Psoas muscle (tissue), 8 donors: ENCODE measurements around the gene LILRA1. TPM values are rescaled to one million over a fixed set of nuclear protein-coding genes. Genes with fewer than 3 reads are reported as not detected.
"Not testable (repeated sequence)": the region's sequence is repeated elsewhere in the genome, so short reads cannot be mapped to it uniquely, and the experiment has no call there.

Source experiments
- ATAC-seq, 4 donors: fragments of 200-7000 bp; cut with Tn5 transposase; one replicate each; pipeline ENCODE4 v1.9.1; 2020; ENCODE audit warnings: moderate library complexity in 3 of 4, mild to moderate bottlenecking in 2 of 4
- DNase-seq, 2 donors: peaks; one replicate each; pipeline ENCODE4 v3.0.0-alpha.2; 2020
- H3K27ac ChIP-seq: fragments of 200-600 bp; one replicate; pipeline ENCODE4 v1.8.0; 2022
- H3K27me3 ChIP-seq, 3 donors: fragments of 200-600 bp in 1 of 3; one replicate each; pipeline versions ENCODE4 v1.6.1 to v1.8.0; 2013 to 2022; ENCODE audit warnings: low read length in 2 of 3, mild to moderate bottlenecking in 2 of 3, moderate library complexity in 1 of 3; ENCODE audit not compliant: insufficient read depth in 3 of 3
- H3K36me3 ChIP-seq, 2 donors: fragments of 200-600 bp in 1 of 2; one replicate each; pipeline versions ENCODE4 v1.6.1 to v1.8.0; 2013 to 2022; ENCODE audit warnings: low read depth in 1 of 2, mild to moderate bottlenecking in 1 of 2, moderate library complexity in 1 of 2; ENCODE audit not compliant: insufficient read depth in 1 of 2
- H3K4me1 ChIP-seq: fragments of 200-600 bp; one replicate; pipeline ENCODE4 v1.8.0; 2022
- H3K4me3 ChIP-seq: fragments of 200-600 bp; one replicate; pipeline ENCODE4 v1.8.0; 2022; ENCODE audit warnings: mild to moderate bottlenecking
- H3K9me3 ChIP-seq: fragments of 200-600 bp; one replicate; pipeline ENCODE4 v1.8.0; 2022
- CTCF ChIP-seq: fragments of 200-600 bp; IDR thresholded peaks from one replicate; pipeline ENCODE4 v1.8.0; 2022; ENCODE audit warnings: antibody characterized with exemption
- WGBS, 3 donors: extraction: QIAGEN DNeasy Blood & Tissue Kit; methylation state at CpG; one replicate each; pipeline versions ENCODE4 v1.1.6 to v1.1.7; 2013; 5-methylcytosine and 5-hydroxymethylcytosine counted together
- intact Hi-C, 2 donors: fragments of 100-400 bp; cut with DNase I; formaldehyde crosslinking; loops; one replicate each; pipeline versions ENCODE4 v1.11.0 to v1.14.2; 2022
- polyA plus RNA-seq, 3 donors: library from polyadenylated mRNA; stranded (reverse); fragments of 200-250 nt; gene quantifications; one replicate each; pipeline ENCODE4 v1.2.3, GENCODE V29; 2013
- total RNA-seq, 4 donors: library from RNA; stranded (reverse); fragmentation: NEBNext Ultra II Directional in 2 of 4; extraction: Animal tissue kit (Norgen Biotek cat#: 25700) in 2 of 4; gene quantifications; one replicate each; pipeline versions ENCODE4 v1.2.1 to v1.2.4, GENCODE V29; 2021 to 2023
- donor health status: healthy with polysubstance abuse.
- donor health status: DM: no; HTN: no; CAD: no; lungs with moderate emphysema.
- donor health status: Bipolar disorder and iron deficiency.
- donor health status: healthy.
- donor health status: DM: yes; HTN: yes; CAD: no.
- donor health status: DM: no; HTN: no; CAD: no.
- donor health status: DM: no; HTN: no; CAD: no.
- donor health status: DM: yes; HTN: yes; CAD: no.

The LILRA1 gene
- total and polyA plus RNA-seq, 7 donors = 0.09 to 0.53 (median 0.33) TPM; not detected in 1

DNA sequence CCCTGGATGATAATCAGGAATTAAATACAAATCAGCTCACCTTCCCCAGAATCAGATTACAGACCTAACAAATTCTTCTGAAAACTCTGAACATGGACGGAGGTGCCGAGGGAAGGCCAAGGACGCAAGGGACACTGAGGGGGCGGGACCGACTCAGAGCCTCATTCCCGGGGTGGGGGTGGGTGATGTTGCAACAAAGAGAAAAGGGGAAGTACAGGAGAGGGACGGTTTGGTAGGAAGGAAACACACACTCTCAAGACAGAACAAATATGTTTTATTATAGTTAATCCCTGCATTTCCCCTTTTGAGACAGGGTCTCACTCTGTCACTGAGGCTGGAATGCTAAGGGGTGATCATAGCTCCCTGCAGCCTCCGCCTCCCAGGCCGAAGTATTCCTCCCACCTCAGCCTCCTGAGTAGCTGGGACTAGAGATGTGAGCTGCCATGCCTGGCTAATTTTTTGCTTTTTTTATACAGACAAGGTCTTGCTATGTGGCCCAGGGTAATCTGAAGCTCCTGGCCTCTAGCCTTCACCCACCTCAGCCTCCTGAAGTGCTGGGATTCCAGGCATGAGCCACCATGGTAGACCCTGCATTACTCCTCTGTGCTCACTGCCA is 20.6 kb upstream of the LILRA1 start:
- TF ChIP-seq CTCF = no peak
- Histone ChIP-seq H3K36me3 (no peaks in the 10 kb centered on the region), H3K27ac (no peak overlapping the region), H3K4me1 (no peaks in the 10 kb centered on the region), H3K9me3 (no peaks in the 10 kb centered on the region), H3K4me3 (no peak overlapping the region), H3K27me3 (peaks cover 0 to 4% (median 0%) of the 10 kb centered on the region in 3 donors)
- DNase-seq = no peak
- intact Hi-C loops = no loop called here
- ATAC-seq = no peak
- 48 to 59% (median 56%) methylated on average over 9 of the region's 9 CpGs for WGBS, 3 donors

DNA sequence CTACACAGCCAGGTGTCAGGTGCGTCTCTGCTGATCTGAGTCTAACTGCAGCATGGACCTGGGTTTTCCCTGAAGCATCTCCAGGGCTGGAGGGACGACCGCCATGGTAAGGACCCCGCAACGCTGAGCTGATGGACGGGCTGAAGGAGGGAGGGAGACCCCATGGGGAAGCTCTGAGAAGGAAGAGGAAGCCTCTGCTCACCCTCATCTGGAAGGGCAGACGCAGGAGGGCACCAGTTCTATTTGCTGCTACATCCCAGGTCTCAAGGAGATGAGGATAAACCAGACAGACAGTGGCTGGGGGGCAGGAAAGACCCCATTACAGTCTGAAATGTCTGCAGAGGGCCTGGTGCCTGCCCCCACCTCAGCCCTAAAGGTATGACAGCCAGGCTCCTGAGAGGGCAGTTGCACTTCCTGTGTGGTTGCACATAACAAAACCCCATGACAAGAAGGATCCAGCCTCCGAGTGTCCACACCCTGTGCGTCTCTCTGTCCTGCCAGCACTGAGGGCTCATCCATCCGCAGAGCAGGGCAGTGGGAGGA is 20.0 kb upstream of the LILRA1 start, which contains the start of gene LILRA2:
LILRA2 (plus strand) TSS at position 461 of the 543 bp plus-strand sequence. CDS start 89 bp downstream, outside the sequence.
- no peak for ATAC-seq
- TF ChIP-seq CTCF = no peak
- no peaks in the 10 kb centered on the region for H3K4me1 ChIP-seq
- no peaks in the 10 kb centered on the region for H3K9me3 ChIP-seq
- no peak within 1 kb of the TSS for H3K27ac ChIP-seq
- H3K36me3 ChIP-seq = no peaks in the 10 kb centered on the region
- WGBS, 3 donors = 61 to 80% (median 64%) methylated on average over 10 of the region's 10 CpGs
- H3K27me3 ChIP-seq = peaks cover 0 to 4% (median 0%) of the 10 kb centered on the region in 3 donors
- no peak within 1 kb of the TSS for H3K4me3 ChIP-seq
- intact Hi-C loops = no loop called here
- DNase-seq = no peak

DNA sequence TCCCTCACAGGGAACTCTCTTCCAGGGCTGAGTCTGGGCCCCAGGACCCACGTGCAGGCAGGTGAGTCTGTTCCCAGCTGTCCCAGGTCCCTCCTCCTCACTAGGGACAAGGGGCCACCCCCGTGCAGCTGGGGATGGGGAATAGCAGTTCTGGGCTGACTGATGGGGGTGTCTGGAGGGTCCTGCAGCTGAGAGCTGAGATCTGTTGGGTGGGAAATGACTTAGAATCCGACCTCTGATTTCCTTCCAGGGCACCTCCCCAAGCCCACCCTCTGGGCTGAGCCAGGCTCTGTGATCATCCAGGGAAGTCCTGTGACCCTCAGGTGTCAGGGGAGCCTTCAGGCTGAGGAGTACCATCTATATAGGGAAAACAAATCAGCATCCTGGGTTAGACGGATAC is 19.4 kb upstream of the LILRA1 start:
- DNase-seq (no peak), ATAC-seq (no peak)
- Histone ChIP-seq H3K36me3 (no peaks in the 10 kb centered on the region), H3K9me3 (no peaks in the 10 kb centered on the region), H3K4me3 (no peak overlapping the region), H3K27me3 (peaks cover 0 to 4% (median 0%) of the 10 kb centered on the region in 3 donors), H3K4me1 (no peaks in the 10 kb centered on the region), H3K27ac (no peak overlapping the region)
- WGBS, 3 donors = 19 to 38% (median 38%) methylated on average over 4 of the region's 4 CpGs
- intact Hi-C loops = no loop called here
- TF ChIP-seq CTCF = no peak

DNA sequence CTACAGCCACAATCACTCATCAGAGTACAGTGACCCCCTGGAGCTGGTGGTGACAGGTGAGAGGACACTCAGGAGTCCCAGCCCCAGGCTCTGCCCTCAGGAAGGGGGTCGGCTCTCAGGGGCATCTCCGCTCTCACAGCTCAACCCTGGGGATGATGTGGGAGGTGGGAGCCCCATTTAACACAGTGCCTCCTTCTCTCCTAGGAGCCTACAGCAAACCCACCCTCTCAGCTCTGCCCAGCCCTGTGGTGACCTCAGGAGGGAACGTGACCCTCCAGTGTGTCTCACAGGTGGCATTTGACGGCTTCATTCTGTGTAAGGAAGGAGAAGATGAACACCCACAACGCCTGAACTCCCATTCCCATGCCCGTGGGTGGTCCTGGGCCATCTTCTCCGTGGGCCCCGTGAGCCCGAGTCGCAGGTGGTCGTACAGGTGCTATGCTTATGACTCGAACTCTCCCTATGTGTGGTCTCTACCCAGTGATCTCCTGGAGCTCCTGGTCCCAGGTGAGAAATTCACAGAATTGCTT is 18.8 kb upstream of the LILRA1 start:
- DNase-seq (no peak), ATAC-seq (no peak)
- Histone ChIP-seq H3K27me3 (peaks cover 0 to 4% (median 0%) of the 10 kb centered on the region in 3 donors), H3K4me3 (no peak overlapping the region), H3K27ac (no peak overlapping the region), H3K36me3 (no peaks in the 10 kb centered on the region), H3K4me1 (no peaks in the 10 kb centered on the region), H3K9me3 (peaks cover under 1% of the 10 kb centered on the region)
- intact Hi-C loops = no loop called here
- 67 to 72% (median 71%) methylated on average over 12 of the region's 12 CpGs for WGBS, 3 donors
- no peak for TF ChIP-seq CTCF

DNA sequence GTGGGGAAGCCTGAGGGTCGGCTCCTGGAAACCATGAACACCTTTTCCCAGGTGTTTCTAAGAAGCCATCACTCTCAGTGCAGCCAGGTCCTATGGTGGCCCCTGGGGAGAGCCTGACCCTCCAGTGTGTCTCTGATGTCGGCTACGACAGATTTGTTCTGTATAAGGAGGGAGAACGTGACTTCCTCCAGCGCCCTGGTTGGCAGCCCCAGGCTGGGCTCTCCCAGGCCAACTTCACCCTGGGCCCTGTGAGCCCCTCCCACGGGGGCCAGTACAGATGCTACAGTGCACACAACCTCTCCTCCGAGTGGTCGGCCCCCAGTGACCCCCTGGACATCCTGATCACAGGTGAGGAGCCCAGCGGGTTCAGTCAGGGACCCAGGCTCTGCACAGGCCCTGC is 18.2 kb upstream of the LILRA1 start:
- H3K9me3 ChIP-seq, H3K36me3 ChIP-seq, DNase-seq, H3K27ac ChIP-seq, intact Hi-C loops, ATAC-seq, H3K4me3 ChIP-seq, H3K4me1 ChIP-seq, H3K27me3 ChIP-seq: not testable (repeated sequence)
- WGBS, 3 donors = 70 to 73% (median 71%) methylated on average over 9 of the region's 9 CpGs
